Prostate gland (tissue), 2 donors: Measurements from ENCODE around the gene SLC4A11. TPM values are rescaled to one million over a fixed set of nuclear protein-coding genes. Genes with fewer than 3 reads are reported as not detected.

ENCODE experiments used
- DNase-seq: peaks from one replicate; pipeline ENCODE4 v3.0.0-alpha.2; 2019; ENCODE audit warnings: low spot score
- H3K27ac ChIP-seq, 2 donors: fragments of 200-600 bp; sonication (generic); 2 replicates each; pipeline ENCODE4 v1.5.1; 2017 to 2019
- H3K27me3 ChIP-seq: fragments of 200-600 bp; sonication (generic); replicated peaks from 2 replicates; pipeline ENCODE4 v1.5.1; 2019; ENCODE audit not compliant: insufficient read depth
- H3K36me3 ChIP-seq, 2 donors: fragments of 200-600 bp; sonication (generic); 1 replicate in 1 of 2; 2 replicates in 1 of 2; pipeline versions ENCODE4 v1.5.1 to v1.8.1; 2017 to 2019
- H3K4me1 ChIP-seq: fragments of 200-600 bp; sonication (generic); replicated peaks from 2 replicates; pipeline ENCODE4 v1.5.1; 2019
- H3K4me3 ChIP-seq, 2 donors: fragments of 200-600 bp; sonication (generic); 2 replicates each; pipeline ENCODE4 v1.5.1; 2017 to 2019
- H3K9me3 ChIP-seq: fragments of 200-600 bp; sonication (generic); 2 replicates; pipeline ENCODE4 v1.5.1; 2017
- POLR2A ChIP-seq: fragments of 450-650 bp; IDR thresholded peaks from one replicate; pipeline ENCODE4 v1.6.1; 2016; ENCODE audit warnings: antibody characterized with exemption, mild to moderate bottlenecking
- POLR2AphosphoS5 ChIP-seq: sonication (generic); formaldehyde crosslinking; IDR thresholded peaks from one replicate; pipeline ENCODE4 v1.6.1; 2017; ENCODE audit warnings: antibody characterized with exemption
- WGBS: methylation state at CpG from one replicate; pipeline ENCODE4 v1.1.5; 2018; 5-methylcytosine and 5-hydroxymethylcytosine counted together
- intact Hi-C: fragments of 100-400 bp; cut with DNase I; formaldehyde crosslinking; loops from one replicate; pipeline ENCODE4 v1.14.2; 2022
- total RNA-seq, 2 donors: library from RNA; depleted of rRNA; stranded (reverse); fragments of >200 nt; gene quantifications; one replicate each; pipeline ENCODE4 v1.1.0, GENCODE V29; 2016
- TF ChIP-seq, protein P1 (sequence below), 4 experiments: fragments of 200-600 bp in 2 of 4; fragments of 450-650 bp in 2 of 4; sonication (generic) in 2 of 4; IDR thresholded peaks; 1 replicate in 3 of 4; 2 replicates in 1 of 4; pipeline ENCODE4 v1.5.1; 2016 to 2019; ENCODE audit warnings: antibody characterized with exemption in 4 of 4, mild to moderate bottlenecking in 2 of 4, moderate library complexity in 2 of 4

The SLC4A11 gene
- 10 to 100 TPM in 1 of 2 donors, 1 to 10 TPM in 1; 9.2 to 12.7 TPM for total RNA-seq

DNA sequence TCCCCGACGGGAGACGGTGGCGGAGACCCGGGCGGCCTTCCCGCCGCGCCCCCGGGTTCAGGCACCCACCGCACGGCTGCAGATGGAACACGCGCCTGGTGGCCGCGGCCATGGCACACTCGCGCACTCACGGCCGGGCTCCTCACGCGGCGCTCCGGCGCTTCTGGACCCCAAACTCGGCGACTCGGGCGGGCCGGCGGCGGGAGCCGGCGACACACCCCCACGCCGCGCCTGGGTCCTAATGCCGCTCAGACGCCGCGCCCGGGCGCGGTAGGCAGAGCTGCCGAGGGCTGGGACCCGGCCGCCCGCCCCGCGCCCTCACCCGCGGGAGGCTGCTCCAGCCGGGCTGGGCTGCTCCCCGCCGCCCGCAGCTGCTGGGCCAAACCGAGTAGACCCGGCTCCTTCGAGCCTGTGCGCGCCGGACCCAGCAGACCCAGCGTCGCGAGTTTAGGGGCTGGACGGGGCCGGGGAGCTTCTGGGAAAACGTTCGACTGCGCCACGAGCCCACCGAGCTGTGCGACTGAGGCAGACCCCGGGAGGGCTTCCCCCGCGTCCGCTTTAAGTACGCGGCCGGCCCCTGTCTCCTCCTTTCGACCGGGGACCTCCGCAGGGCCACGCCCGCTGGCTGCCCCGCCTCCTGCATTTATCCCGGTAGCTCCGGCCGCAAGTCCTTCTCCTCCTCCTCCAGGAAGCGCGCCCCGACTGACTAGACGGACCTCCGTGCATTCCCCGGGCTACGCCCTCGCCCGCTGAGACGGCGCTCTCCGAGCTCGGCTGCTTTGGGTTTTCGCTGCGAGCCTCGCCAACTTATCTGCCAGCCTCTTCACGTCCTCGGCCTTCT is at the start of gene SLC4A11:
SLC4A11 (minus strand) TSS at position 165 of the 841 bp plus-strand sequence; CDS start at position 112, 53 bp downstream.
- Histone ChIP-seq H3K4me3 (peak within 1 kb of the TSS; percentile 73 to 75), H3K27me3 (no peaks in the 10 kb centered on the region), H3K4me1 (peaks cover 5% of the 10 kb centered on the region), H3K9me3 (no peaks in the 10 kb centered on the region), H3K27ac (peak within 1 kb of the TSS; percentile 20 to 46), H3K36me3 (no peaks in the 10 kb centered on the region)
- WGBS, result 1% methylated on average over 79 of the region's 107 CpGs
- intact Hi-C loops, result no loop called here
- DNase-seq, result peak; percentile 58
- TF ChIP-seq POLR2A, result no peak
- TF ChIP-seq, protein P1, sequence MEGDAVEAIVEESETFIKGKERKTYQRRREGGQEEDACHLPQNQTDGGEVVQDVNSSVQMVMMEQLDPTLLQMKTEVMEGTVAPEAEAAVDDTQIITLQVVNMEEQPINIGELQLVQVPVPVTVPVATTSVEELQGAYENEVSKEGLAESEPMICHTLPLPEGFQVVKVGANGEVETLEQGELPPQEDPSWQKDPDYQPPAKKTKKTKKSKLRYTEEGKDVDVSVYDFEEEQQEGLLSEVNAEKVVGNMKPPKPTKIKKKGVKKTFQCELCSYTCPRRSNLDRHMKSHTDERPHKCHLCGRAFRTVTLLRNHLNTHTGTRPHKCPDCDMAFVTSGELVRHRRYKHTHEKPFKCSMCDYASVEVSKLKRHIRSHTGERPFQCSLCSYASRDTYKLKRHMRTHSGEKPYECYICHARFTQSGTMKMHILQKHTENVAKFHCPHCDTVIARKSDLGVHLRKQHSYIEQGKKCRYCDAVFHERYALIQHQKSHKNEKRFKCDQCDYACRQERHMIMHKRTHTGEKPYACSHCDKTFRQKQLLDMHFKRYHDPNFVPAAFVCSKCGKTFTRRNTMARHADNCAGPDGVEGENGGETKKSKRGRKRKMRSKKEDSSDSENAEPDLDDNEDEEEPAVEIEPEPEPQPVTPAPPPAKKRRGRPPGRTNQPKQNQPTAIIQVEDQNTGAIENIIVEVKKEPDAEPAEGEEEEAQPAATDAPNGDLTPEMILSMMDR (IDR thresholded peaks at IDR 0.05), result no peak
- no peak for TF ChIP-seq POLR2AphosphoS5

DNA sequence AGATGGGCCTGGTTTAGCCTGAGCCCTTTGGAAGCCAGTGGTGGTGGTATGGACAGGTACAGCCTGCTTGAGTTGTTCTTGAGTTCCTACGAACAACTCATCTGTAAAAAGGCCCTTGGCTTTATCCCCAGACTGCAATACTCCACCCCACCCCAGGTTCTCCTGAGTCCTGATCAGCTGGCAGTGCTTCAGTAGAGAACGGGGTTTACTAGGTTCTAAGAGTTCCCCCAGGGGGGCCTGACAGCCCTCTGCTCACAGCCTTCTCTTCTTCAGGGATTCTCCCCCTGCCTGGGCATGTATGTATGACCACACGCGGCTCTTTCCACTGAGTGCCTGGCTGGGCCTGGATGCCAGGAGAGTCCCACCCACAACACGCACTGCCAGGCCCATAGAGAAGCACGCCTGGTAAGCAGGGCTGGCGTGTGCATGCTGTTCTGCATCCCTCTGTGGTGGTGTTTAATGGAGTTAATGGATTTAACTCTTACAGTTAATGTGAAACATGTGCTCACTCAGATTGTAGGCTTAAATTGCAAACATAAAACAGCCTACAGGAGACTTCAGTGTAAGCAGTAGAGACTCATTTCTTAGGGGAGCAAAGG is 44.3 kb upstream of the SLC4A11 start:
- no peak overlapping the region for H3K4me3 ChIP-seq
- H3K9me3 ChIP-seq, result no peaks in the 10 kb centered on the region
- intact Hi-C loops, result no loop called here
- peak; percentile 4 for DNase-seq
- peaks cover 0 to 3% of the 10 kb centered on the region in 2 donors for H3K36me3 ChIP-seq
- H3K27ac ChIP-seq, result no peak overlapping the region
- H3K4me1 ChIP-seq, result no peaks in the 10 kb centered on the region
- no peaks in the 10 kb centered on the region for H3K27me3 ChIP-seq
- TF ChIP-seq POLR2A (no peak), POLR2AphosphoS5 (no peak)
- TF ChIP-seq, protein P1 (IDR thresholded peaks at IDR 0.05), result no peak
- 57% methylated on average over 7 of the region's 7 CpGs for WGBS

DNA sequence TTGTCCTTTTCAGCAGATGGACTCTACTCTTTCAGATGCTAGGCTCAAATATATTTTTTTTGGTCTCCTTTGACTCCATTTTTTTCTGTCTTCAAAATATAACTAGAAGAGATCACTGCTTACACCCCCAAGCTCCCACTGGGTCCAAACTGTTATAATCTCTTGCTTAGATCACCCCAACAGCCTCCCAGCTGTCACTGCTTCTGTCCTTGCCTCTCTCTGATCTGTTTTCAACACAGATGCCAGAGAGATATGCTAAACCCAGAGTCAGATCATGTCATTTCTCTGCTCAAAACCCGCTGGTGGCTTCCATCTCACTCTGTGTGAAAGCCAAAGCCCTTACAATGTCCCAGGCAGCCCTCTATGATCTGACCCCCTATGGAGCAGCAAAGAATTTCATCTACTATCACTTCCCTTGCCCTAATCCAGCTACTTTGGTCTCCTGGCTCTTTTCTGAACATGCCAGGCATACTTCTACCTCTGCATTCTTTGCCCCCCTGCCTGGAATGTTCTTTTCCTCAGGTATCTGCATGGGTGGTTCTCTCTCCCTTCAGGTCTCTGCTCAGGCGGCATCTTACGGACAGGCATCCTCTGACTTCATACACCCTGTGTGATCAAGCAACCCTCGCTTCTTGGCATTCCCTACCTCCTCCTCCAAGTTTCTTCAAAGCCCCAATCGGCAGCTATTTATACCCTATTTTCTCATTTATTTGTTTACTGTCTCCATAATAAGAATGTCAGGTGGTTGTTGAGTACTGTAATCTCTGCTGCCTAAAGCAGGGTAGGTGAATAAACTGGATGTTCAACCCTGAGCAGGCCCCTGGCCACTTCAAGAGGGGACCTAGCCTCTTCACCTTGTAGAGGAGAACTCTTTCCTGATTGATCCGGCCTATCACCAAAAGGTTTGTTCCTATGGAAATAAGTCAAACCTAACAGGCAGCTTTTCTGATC is 43.6 kb upstream of the SLC4A11 start:
- no peak for TF ChIP-seq POLR2A
- Histone ChIP-seq H3K4me1 (no peaks in the 10 kb centered on the region), H3K36me3 (peaks cover 0 to 3% of the 10 kb centered on the region in 2 donors), H3K27me3 (no peaks in the 10 kb centered on the region), H3K27ac (no peak overlapping the region), H3K4me3 (no peak overlapping the region), H3K9me3 (no peaks in the 10 kb centered on the region)
- intact Hi-C loops, result no loop called here
- DNase-seq, result no peak
- WGBS, result 86% methylated on average over 6 of the region's 6 CpGs

DNA sequence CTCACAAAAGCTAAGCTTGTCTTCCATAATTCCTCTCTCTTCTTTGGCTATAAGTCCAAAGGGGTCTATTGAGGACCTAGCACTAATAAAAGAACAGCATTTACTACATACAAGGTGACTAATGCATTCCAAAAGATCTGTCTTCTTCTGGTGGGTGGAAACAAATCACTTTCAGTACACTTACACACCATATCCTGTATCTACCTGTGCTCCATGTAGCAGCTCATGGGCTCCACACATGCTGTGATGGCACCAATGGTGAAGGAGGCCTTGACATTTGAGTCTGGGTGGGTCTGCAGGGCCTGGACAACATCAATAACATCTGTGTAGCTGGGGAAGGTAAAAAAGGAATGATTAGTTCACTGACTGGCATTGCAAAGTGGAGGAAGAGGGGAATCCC is 42.4 kb upstream of the SLC4A11 start:
- no peaks in the 10 kb centered on the region for H3K27me3 ChIP-seq
- H3K9me3 ChIP-seq, result no peaks in the 10 kb centered on the region
- H3K36me3 ChIP-seq, result peaks cover 0 to 3% of the 10 kb centered on the region in 2 donors
- TF ChIP-seq, protein P1 (IDR thresholded peaks at IDR 0.05), result no peak
- no peak for TF ChIP-seq POLR2AphosphoS5
- TF ChIP-seq POLR2A, result no peak
- DNase-seq, result no peak
- intact Hi-C loops, result no loop called here
- no peak overlapping the region for H3K4me3 ChIP-seq
- H3K27ac ChIP-seq, result no peak overlapping the region
- no peaks in the 10 kb centered on the region for H3K4me1 ChIP-seq

DNA sequence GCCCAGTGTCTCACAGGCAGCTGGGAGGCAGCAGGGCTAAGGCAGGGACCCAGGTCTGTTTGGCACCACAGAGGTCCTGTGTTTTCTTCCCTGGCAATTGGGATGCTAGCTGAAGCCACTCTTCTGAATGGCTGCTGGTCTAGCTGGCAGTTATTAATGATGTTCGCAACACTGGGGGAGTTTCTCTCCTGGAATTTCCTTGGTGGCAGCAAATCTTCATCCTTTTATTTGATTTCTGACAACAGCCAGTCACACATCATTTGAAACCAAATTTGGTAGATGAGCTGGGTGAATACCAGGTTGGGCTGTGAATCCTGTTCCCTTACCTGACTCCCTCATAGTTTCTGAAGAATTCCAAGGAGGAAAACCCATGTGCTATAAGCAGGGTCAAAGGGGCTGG is 40.8 kb upstream of the SLC4A11 start:
- 88% methylated on average over 1 of the region's 1 CpG for WGBS
- H3K36me3 ChIP-seq, result peaks cover 0 to 3% of the 10 kb centered on the region in 2 donors
- no peak for DNase-seq
- H3K4me3 ChIP-seq, result no peak overlapping the region
- no peak for TF ChIP-seq POLR2AphosphoS5
- TF ChIP-seq POLR2A, result no peak
- TF ChIP-seq, protein P1 (IDR thresholded peaks at IDR 0.05), result no peak
- H3K27me3 ChIP-seq, result no peaks in the 10 kb centered on the region
- no peak overlapping the region for H3K27ac ChIP-seq
- no peaks in the 10 kb centered on the region for H3K4me1 ChIP-seq
- intact Hi-C loops, result no loop called here
- H3K9me3 ChIP-seq, result no peaks in the 10 kb centered on the region
